ENCODE measurements around the gene SLC30A4.
A peak's percentile ranks its signal among the peaks of the same experiment; 100 is the strongest.
"Not testable (repeated sequence)": the region's sequence is repeated elsewhere in the genome, so short reads cannot be mapped to it uniquely, and the experiment has no call there.

The SLC30A4 gene

GRCh38 chr15:45522328-45523165, at the start of gene SLC30A4:
Gene SLC30A4, minus strand, starts transcription at chr15:45522755. Its CDS starts 401 bp downstream, at chr15:45522354.
- DNase-seq = peak; percentile 81

- no peak for DNase-seq
These were observed 33.5 kb upstream of the SLC30A4 start for GRCh38 chr15:45555934-45556608.

GRCh38 chr15:45551676-45552075, 29.1 kb upstream of the SLC30A4 start:
- DNase-seq = no peak

- DNase-seq = no peak
These were observed 27.9 kb upstream of the SLC30A4 start for GRCh38 chr15:45550436-45550835.

- no peak for DNase-seq
These were observed 27.1 kb upstream of the SLC30A4 start for GRCh38 chr15:45549541-45550220.

GRCh38 chr15:45548753-45549520, 26.4 kb upstream of the SLC30A4 start:
- DNase-seq = no peak

- no peak for DNase-seq
These were observed 24.2 kb upstream of the SLC30A4 start for GRCh38 chr15:45546789-45547188.

- no peak for DNase-seq
These were observed 21.9 kb upstream of the SLC30A4 start for GRCh38 chr15:45544266-45545023.

- DNase-seq = no peak
These were observed 20.5 kb upstream of the SLC30A4 start for GRCh38 chr15:45543051-45543450.

GRCh38 chr15:45540531-45540930, 18.0 kb upstream of the SLC30A4 start:
- DNase-seq = no peak

GRCh38 chr15:45539680-45540079, 17.1 kb upstream of the SLC30A4 start:
- DNase-seq = no peak

- DNase-seq = no peak
These were observed 14.4 kb upstream of the SLC30A4 start for GRCh38 chr15:45536934-45537333.

- no peak for DNase-seq
These were observed 13.0 kb upstream of the SLC30A4 start for GRCh38 chr15:45535486-45536042.

GRCh38 chr15:45534821-45535220, 12.3 kb upstream of the SLC30A4 start:
- no peak for DNase-seq

- DNase-seq = not testable (repeated sequence)
These were observed 10.3 kb upstream of the SLC30A4 start for GRCh38 chr15:45532892-45533291.

GRCh38 chr15:45529613-45530012, 7.1 kb upstream of the SLC30A4 start:
- DNase-seq = no peak

- no peak for DNase-seq
These were observed 4.5 kb upstream of the SLC30A4 start for GRCh38 chr15:45527086-45527485.

GRCh38 chr15:45523166-45523460, 558 bp upstream of the SLC30A4 start:
- no peak for DNase-seq

GRCh38 chr15:45521596-45522327, 793 bp downstream of the SLC30A4 start:
- no peak for DNase-seq

GRCh38 chr15:45510758-45511280, 11.7 kb downstream of the SLC30A4 start:
- no peak for DNase-seq

GRCh38 chr15:45507143-45507542, 15.4 kb downstream of the SLC30A4 start:
- not testable (repeated sequence) for DNase-seq

All from femur (tissue), 1 donor.